ENCODE results near the gene PAQR3. TPM values are rescaled to one million over a fixed set of nuclear protein-coding genes. Genes with fewer than 3 reads are reported as not detected.

Gene PAQR3
- total and polyA plus RNA-seq, 2 experiments from 2014 or later, result 13.1 to 19.2 TPM

DNA sequence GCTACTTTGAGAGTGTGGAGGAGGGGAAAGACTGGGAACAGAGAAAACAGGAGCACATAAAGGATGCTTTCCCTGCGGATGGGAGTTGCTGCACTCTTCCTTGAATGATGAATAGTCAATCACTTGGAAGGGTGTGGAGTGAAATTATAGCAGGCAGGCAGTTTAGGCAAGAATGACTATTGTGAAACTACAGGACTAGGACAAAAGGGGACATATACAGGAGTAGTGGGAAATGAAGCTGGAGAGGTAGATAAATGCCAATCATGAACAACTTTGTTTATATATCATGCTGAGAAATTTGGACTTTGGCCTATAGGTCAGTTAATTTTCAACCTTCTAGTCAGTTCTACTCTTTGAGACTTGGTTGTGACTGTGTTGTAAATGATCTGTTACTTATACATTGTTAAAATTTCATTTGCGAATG is 76.9 kb downstream of the PAQR3 start:
- Histone ChIP-seq H3K9ac (no peak overlapping the region), H3K4me2 (ENCODE audit: unreplicated experiment) (no peak overlapping the region), H3K4me3 (no peak overlapping the region), H3F3A (ENCODE audit: insufficient read depth) (peaks cover 28% of the 10 kb centered on the region; the same call in 1 of the 2 replicates), H3K79me2 (ENCODE audit: insufficient read depth) (peaks cover 6% of the 10 kb centered on the region; the same call in 1 of the 2 replicates), H3K27ac (no peak overlapping the region), H3K36me3 (ENCODE audit: low read depth) (peaks cover 8% of the 10 kb centered on the region; the same call in 1 of the 2 replicates), H4K20me1 (ENCODE audit: insufficient read depth) (no peaks in the 10 kb centered on the region), H3K27me3 (replicated peaks; ENCODE audit: insufficient read depth) (no peaks in the 10 kb centered on the region), H3K4me1 (ENCODE audit: insufficient read depth) (no peaks in the 10 kb centered on the region), H3K9me3 (ENCODE audit: low read depth) (no peaks in the 10 kb centered on the region), H3K9me2 (ENCODE audit: insufficient read depth) (no peaks in the 10 kb centered on the region), H2AFZ (no peak overlapping the region)
- 84% methylated on average over 2 of the region's 2 CpGs for WGBS, 2 experiments (ENCODE audit: low coverage in 1 of 2, low lambda C conversion rate in 2 of 2, missing lambda C conversion rate in 2 of 2)
- TF ChIP-seq EZH2 (IDR thresholded peaks at IDR 0.05; ENCODE audit: insufficient read depth, poor library complexity, severe bottlenecking) (no peak), EZH2phosphoT487 (IDR thresholded peaks at IDR 0.05; ENCODE audit: insufficient read depth, low read depth) (no peak)
- in situ Hi-C loops (cut with MboI), result loop anchor here (25.0 kb wide), 1 partner anchor 900 kb away; no protein-coding TSS in a partner anchor
- no peak for DNase-seq

Small RNA genes lying within 50 kb of the gene (small RNA-seq; reads per million reads assigned to genes)
- not detected for gene RN7SL127P (ENCODE audit: low read depth, low replicate concordance)

Other genes starting within 250 kb of the PAQR3 start
- 37.9 and 53.0 TPM in 2 replicates for gene BMP2K, start 163.1 kb downstream of the PAQR3 start, total RNA-seq (2014; rRNA removed; shearing (Covaris generic))
- 9.3 and 11.0 TPM in 2 replicates for gene BMP2K, start 163.1 kb downstream of the PAQR3 start, polyA plus RNA-seq (2016; fragmentation: Nextera tagmentation; extraction: Ambion mirVana)

Measured in GM23248 (cell line).